22Rv1 (cell line): ENCODE measurements around the gene MAMLD1.

Experiments
- CTCF ChIP-seq: fragments of 450-650 bp; IDR thresholded peaks from 2 replicates; pipeline ENCODE4 v1.5.1; 2017; ENCODE audit warnings: mild to moderate bottlenecking
- ZFX ChIP-seq: fragments of 450-650 bp; IDR thresholded peaks from 2 replicates; pipeline ENCODE4 v1.6.1; 2017; ENCODE audit warnings: antibody characterized with exemption, borderline replicate concordance

GRCh38 chrX:150338615-150339014 lies 24.5 kb upstream of the MAMLD1 start:
- TF ChIP-seq CTCF (no peak), ZFX (no peak)
